ENCODE results near the gene KIF26B. TPM values are rescaled to one million over a fixed set of nuclear protein-coding genes. Genes with fewer than 3 reads are reported as not detected.
A peak's percentile ranks its signal among the peaks of the same experiment; 100 is the strongest.

The KIF26B gene
- polyA plus RNA-seq, 1 of the 3 experiments (the other 2 are of a cell fraction) = 2.6 TPM

- POLR2A ChIA-PET = no interaction called here
- Histone ChIP-seq H3K27ac (ENCODE audit: low read depth in 2 of 2, low read length in 1 of 2) (no peak overlapping the region), H3K9ac (no peak overlapping the region), H3K79me2 (ENCODE audit: insufficient read depth) (no peaks in the 10 kb centered on the region), H3K9me2 (no peaks in the 10 kb centered on the region), H3K4me2 (no peak overlapping the region), H3K27me3 (ENCODE audit: insufficient read depth) (no peaks in the 10 kb centered on the region), H2AFZ (ENCODE audit: low read depth) (no peak overlapping the region), H3K4me3 (ENCODE audit: low read depth in 2 of 2, low read length in 1 of 2) (no peak overlapping the region), H4K20me1 (ENCODE audit: insufficient read depth) (no peaks in the 10 kb centered on the region), H3K36me3 (replicated peaks in 1 of 2; ENCODE audit: control insufficient read depth in 1 of 2, insufficient read depth in 2 of 2, low read length in 1 of 2) (peaks cover 5 to 48% of the 10 kb centered on the region in 2 experiments), H3K9me3 (no peaks in the 10 kb centered on the region), H3K4me1 (ENCODE audit: control insufficient read depth in 1 of 2, insufficient read depth in 2 of 2, low read depth in 1 of 2, low read length in 1 of 2) (peaks cover 0 to 20% of the 10 kb centered on the region in 2 experiments; a peak in 1 of 4 replicates), H3F3A (replicated peaks; ENCODE audit: insufficient read depth) (peaks cover 3% of the 10 kb centered on the region)
- TF ChIP-seq RFX5 (IDR thresholded peaks at IDR 0.05; ENCODE audit: low read length) (no peak), GATA2 (CRISPR knock-in tag; IDR thresholded peaks at IDR 0.05) (no peak)
- TF ChIP-seq, protein P1, sequence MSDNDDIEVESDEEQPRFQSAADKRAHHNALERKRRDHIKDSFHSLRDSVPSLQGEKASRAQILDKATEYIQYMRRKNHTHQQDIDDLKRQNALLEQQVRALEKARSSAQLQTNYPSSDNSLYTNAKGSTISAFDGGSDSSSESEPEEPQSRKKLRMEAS (IDR thresholded peaks at IDR 0.05; ENCODE audit: low read depth) = no peak
- TF ChIP-seq, protein P2, sequence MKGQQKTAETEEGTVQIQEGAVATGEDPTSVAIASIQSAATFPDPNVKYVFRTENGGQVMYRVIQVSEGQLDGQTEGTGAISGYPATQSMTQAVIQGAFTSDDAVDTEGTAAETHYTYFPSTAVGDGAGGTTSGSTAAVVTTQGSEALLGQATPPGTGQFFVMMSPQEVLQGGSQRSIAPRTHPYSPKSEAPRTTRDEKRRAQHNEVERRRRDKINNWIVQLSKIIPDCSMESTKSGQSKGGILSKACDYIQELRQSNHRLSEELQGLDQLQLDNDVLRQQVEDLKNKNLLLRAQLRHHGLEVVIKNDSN (IDR thresholded peaks at IDR 0.05; ENCODE audit: borderline replicate concordance, low read depth) = no peak
- 87% methylated on average over 10 of the region's 19 CpGs for WGBS (ENCODE audit: low lambda C conversion rate)
- CTCF ChIA-PET = no interaction called here
- DNase-seq = no peak
These were observed 212.1 kb downstream of the KIF26B start for GRCh38 chr1:245366886-245367285.

DNA sequence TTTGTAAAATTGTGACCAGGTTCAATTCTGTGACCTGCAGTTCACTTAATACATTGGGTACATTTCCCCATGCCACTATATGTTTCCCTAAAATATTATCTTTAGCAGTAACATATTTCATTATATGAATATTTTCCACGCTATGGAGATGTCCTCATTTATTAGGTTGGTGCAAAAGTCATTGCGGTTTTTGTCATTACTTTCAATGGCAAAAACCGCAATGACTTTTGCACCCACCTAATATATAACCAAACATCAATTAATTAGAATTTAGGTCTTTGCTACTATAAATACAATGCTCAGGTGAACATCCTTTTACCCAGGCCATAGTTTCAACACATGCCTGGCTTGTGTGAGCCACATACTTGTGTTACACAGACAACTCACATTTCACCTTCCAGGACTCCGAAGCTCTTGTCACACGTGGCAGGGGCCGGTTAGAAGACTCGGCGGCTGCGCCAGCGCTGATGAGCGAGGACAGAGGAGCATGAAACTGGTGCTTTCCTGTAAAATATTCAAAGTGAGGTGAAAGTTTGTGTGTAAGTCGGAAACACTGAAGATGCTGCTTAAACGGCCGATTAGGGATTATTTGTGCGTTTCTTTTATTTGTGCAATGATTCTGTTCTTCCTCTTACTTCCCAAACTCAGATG lies 215.5 kb downstream of the KIF26B start:
- H3K27me3 ChIP-seq (ENCODE audit: insufficient read depth) = no peaks in the 10 kb centered on the region
- peaks cover 0 to 10% of the 10 kb centered on the region in 2 experiments; a peak in 1 of 4 replicates for H3K4me1 ChIP-seq (ENCODE audit: control insufficient read depth in 1 of 2, insufficient read depth in 2 of 2, low read depth in 1 of 2, low read length in 1 of 2)
- DNase-seq = no peak
- H3F3A ChIP-seq (replicated peaks; ENCODE audit: insufficient read depth) = peaks cover 3% of the 10 kb centered on the region
- H4K20me1 ChIP-seq (ENCODE audit: insufficient read depth) = no peaks in the 10 kb centered on the region
- no peaks in the 10 kb centered on the region for H3K79me2 ChIP-seq (ENCODE audit: insufficient read depth)
- H3K9me2 ChIP-seq = no peaks in the 10 kb centered on the region
- peaks cover 9 to 67% of the 10 kb centered on the region in 2 experiments for H3K36me3 ChIP-seq (replicated peaks in 1 of 2; ENCODE audit: control insufficient read depth in 1 of 2, insufficient read depth in 2 of 2, low read length in 1 of 2)
- H3K9me3 ChIP-seq = no peaks in the 10 kb centered on the region
- no peak overlapping the region for H3K4me3 ChIP-seq (ENCODE audit: low read depth in 2 of 2, low read length in 1 of 2)
- no peak overlapping the region for H2AFZ ChIP-seq (ENCODE audit: low read depth)
- WGBS (ENCODE audit: low lambda C conversion rate) = 83% methylated on average over 15 of the region's 15 CpGs
- H3K9ac ChIP-seq = no peak overlapping the region
- H3K27ac ChIP-seq (ENCODE audit: low read depth in 2 of 2, low read length in 1 of 2) = peak overlapping the region in 1 of 2 experiments; percentile 61; a peak in 2 of 4 replicates
- no peak overlapping the region for H3K4me2 ChIP-seq
- POLR2A ChIA-PET = no interaction called here
- TF ChIP-seq SIN3A (IDR thresholded peaks at IDR 0.05; ENCODE audit: borderline replicate concordance, low read depth, low read length) = no peak
- no peak for TF ChIP-seq FOXJ3 (CRISPR knock-in tag; IDR thresholded peaks at IDR 0.05)
- TF ChIP-seq TAF1 (IDR thresholded peaks at IDR 0.05; ENCODE audit: borderline replicate concordance, low read depth, low read length) = no peak
- TF ChIP-seq NFIC (IDR thresholded peaks at IDR 0.05; ENCODE audit: borderline replicate concordance) = no peak
- TF ChIP-seq EZH2phosphoT487 (IDR thresholded peaks at IDR 0.05; ENCODE audit: borderline replicate concordance, low read depth) = no peak
- TF ChIP-seq IRF3 (IDR thresholded peaks at IDR 0.05; ENCODE audit: low read depth, low read length) = no peak
- TF ChIP-seq JUND (IDR thresholded peaks at IDR 0.05) = no peak
- TF ChIP-seq, protein P3, sequence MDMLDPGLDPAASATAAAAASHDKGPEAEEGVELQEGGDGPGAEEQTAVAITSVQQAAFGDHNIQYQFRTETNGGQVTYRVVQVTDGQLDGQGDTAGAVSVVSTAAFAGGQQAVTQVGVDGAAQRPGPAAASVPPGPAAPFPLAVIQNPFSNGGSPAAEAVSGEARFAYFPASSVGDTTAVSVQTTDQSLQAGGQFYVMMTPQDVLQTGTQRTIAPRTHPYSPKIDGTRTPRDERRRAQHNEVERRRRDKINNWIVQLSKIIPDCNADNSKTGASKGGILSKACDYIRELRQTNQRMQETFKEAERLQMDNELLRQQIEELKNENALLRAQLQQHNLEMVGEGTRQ (IDR thresholded peaks at IDR 0.05; ENCODE audit: borderline replicate concordance, low read depth, low read length) = no peak
- TF ChIP-seq, protein P2 (IDR thresholded peaks at IDR 0.05; ENCODE audit: borderline replicate concordance, low read depth) = no peak
- TF ChIP-seq MXI1 (IDR thresholded peaks at IDR 0.05; ENCODE audit: low read depth, low read length) = no peak
- no peak for TF ChIP-seq RXRA (IDR thresholded peaks at IDR 0.05; ENCODE audit: borderline replicate concordance, low read depth)
- CTCF ChIA-PET = interaction anchor here (1.1 kb wide), 1 partner anchor 8 kb away, joined by 3 read pairs; no protein-coding TSS in a partner anchor

All from SK-N-SH (cell line).